Small intestine (tissue), 7 donors: ENCODE measurements around the gene CLEC19A. TPM values are rescaled to one million over a fixed set of nuclear protein-coding genes. Genes with fewer than 3 reads are reported as not detected.
A peak's percentile ranks its signal among the peaks of the same experiment; 100 is the strongest.

Experiments
- DNase-seq, 2 donors: peaks; one replicate each; pipeline versions ENCODE4 v3.0.0 to v3.0.0-alpha.2; 2013
- FAIRE-seq: peaks from 2 replicates; lab custom pipeline; 2012; peaks lifted over from hg19 to GRCh38; lab: Jason Lieb, UNC
- H3K27ac ChIP-seq, 3 donors: one replicate each; pipeline ENCODE4 v1.5.1; 2013; ENCODE audit warnings: low read length in 2 of 3, mild to moderate bottlenecking in 2 of 3, control low read depth in 1 of 3, inconsistent platforms in 1 of 3, low read depth in 1 of 3, moderate library complexity in 1 of 3
- H3K27me3 ChIP-seq, 3 donors: one replicate each; pipeline ENCODE4 v1.6.1; 2013; ENCODE audit warnings: low read length in 3 of 3, inconsistent platforms in 1 of 3; ENCODE audit not compliant: control insufficient read depth in 3 of 3, insufficient read depth in 3 of 3
- H3K36me3 ChIP-seq, 3 donors: one replicate each; pipeline ENCODE4 v1.6.1; 2013; ENCODE audit warnings: low read length in 3 of 3, inconsistent platforms in 1 of 3, low read depth in 1 of 3, mild to moderate bottlenecking in 1 of 3, moderate library complexity in 1 of 3; ENCODE audit not compliant: control insufficient read depth in 3 of 3, insufficient read depth in 2 of 3
- H3K4me1 ChIP-seq, 3 donors: one replicate each; pipeline ENCODE4 v1.6.1; 2013; ENCODE audit warnings: low read length in 2 of 3, inconsistent platforms in 1 of 3, low read depth in 1 of 3, mild to moderate bottlenecking in 1 of 3, moderate library complexity in 1 of 3; ENCODE audit not compliant: control insufficient read depth in 3 of 3, insufficient read depth in 2 of 3
- H3K4me3 ChIP-seq, 3 donors: one replicate each; pipeline ENCODE4 v1.5.1; 2013; ENCODE audit warnings: low read length in 3 of 3, control low read depth in 1 of 3, inconsistent platforms in 1 of 3, low read depth in 1 of 3, mild to moderate bottlenecking in 1 of 3, moderate library complexity in 1 of 3
- H3K9me3 ChIP-seq, 2 donors: one replicate each; pipeline ENCODE4 v1.6.1; 2013; ENCODE audit warnings: low read depth in 1 of 2, low read length in 1 of 2; ENCODE audit not compliant: control insufficient read depth in 2 of 2, insufficient read depth in 1 of 2
- WGBS, 3 donors: extraction: QIAGEN DNeasy Blood & Tissue Kit; methylation state at CpG; one replicate each; pipeline ENCODE4 v1.1.7; 2013; 5-methylcytosine and 5-hydroxymethylcytosine counted together
- polyA plus RNA-seq, 4 donors: library from polyadenylated mRNA; stranded (reverse) in 3 of 4; unstranded in 1 of 4; fragments of 200-250 nt in 3 of 4; fragments of 120-200 nt in 1 of 4; gene quantifications; one replicate each; pipeline versions ENCODE4 v1.2.1 to v1.2.3, GENCODE V29; 2013
- donor health status: healthy with polysubstance abuse.
- donor health status: control.
- donor health status: control.
- donor health status: Bipolar disorder and iron deficiency.
- donor health status: healthy.

Gene CLEC19A
- polyA plus RNA-seq, 4 donors: not detected

DNA sequence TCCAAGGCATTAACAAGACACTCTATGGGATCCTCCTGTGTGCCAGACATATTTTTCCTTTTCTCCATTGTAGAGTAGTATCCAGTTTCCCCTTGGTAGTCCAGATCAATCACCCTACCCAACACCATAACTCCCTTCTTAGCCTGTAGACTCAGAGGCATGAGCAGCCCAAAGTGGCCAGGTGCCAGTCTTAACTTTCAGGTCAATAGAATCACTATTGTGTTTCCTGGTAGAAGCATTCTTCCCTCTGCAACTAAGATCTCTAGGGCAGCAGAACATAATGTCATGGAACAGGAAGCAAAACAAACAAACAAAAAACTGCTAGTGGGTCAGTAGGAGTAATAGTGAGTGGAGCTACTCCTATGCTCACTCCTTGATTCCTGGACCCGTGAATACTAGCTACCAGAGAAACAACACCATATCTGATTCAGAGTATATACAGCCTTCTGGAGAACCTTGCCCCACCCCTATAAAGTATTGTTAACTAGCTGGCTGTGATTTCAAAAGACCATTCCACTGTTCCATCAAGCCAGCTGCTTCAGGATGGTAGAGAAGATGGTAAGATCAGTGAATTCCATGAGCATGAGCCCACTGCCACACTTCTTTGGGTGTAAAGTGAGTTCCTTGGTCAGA, 11.2 kb upstream of the CLEC19A start:
- Histone ChIP-seq H3K9me3 (no peaks in the 10 kb centered on the region), H3K4me3 (no peak overlapping the region), H3K27me3 (no peaks in the 10 kb centered on the region), H3K27ac (no peak overlapping the region), H3K36me3 (no peaks in the 10 kb centered on the region), H3K4me1 (no peaks in the 10 kb centered on the region)
- FAIRE-seq: no peak
- 22 to 80% (median 35%) methylated on average over 1 of the region's 1 CpG for WGBS, 3 donors
- DNase-seq: no peak

DNA sequence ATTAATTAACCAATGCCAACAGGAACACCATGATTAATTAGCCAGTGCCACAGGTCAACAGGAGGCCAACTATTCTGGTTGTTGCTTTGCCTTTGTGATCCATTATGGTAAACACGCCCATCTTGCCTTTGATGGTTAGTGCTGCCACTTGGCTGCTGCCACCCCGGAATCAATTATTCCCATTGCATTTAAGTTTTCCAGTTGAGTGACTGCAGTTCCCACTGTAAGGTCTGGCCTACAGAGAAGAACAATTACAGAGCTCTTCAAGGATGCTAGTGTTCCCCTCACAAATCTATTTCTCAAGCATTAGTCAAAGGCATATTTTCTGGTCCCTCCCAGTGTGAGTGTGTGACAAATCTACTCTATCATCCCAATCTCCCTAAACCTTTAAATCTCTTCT, 7.1 kb upstream of the CLEC19A start:
- Histone ChIP-seq H3K36me3 (no peaks in the 10 kb centered on the region), H3K27ac (no peak overlapping the region), H3K9me3 (no peaks in the 10 kb centered on the region), H3K4me3 (no peak overlapping the region), H3K4me1 (no peaks in the 10 kb centered on the region), H3K27me3 (no peaks in the 10 kb centered on the region)
- DNase-seq (no peak), FAIRE-seq (no peak)
- 89 to 91% (median 90%) methylated on average over 2 of the region's 2 CpGs for WGBS, 3 donors

DNA sequence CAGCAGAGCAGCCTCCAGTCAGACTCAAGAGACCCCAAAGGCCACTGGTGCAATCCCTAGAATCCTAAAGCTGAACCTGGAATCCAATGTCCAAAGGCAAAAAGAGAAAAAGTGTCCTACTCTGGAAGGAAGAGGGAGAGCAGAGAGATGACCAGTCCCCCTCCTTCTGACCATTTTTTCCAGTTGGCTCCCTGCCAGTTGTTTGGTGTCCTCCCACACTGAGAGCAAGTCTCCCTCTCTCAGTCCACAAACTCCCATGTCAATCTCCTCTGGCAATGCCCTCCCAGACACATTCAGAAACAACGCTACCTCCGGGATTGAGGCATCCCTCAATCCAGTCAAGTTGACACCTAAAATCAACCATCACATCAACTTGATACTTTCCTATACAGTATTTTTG, 4.3 kb upstream of the CLEC19A start:
- DNase-seq (no peak), FAIRE-seq (no peak)
- Histone ChIP-seq H3K9me3 (no peaks in the 10 kb centered on the region), H3K27me3 (no peaks in the 10 kb centered on the region), H3K36me3 (no peaks in the 10 kb centered on the region), H3K27ac (no peak overlapping the region), H3K4me1 (no peaks in the 10 kb centered on the region), H3K4me3 (no peak overlapping the region)
- 78 to 91% (median 91%) methylated on average over 2 of the region's 2 CpGs for WGBS, 3 donors

DNA sequence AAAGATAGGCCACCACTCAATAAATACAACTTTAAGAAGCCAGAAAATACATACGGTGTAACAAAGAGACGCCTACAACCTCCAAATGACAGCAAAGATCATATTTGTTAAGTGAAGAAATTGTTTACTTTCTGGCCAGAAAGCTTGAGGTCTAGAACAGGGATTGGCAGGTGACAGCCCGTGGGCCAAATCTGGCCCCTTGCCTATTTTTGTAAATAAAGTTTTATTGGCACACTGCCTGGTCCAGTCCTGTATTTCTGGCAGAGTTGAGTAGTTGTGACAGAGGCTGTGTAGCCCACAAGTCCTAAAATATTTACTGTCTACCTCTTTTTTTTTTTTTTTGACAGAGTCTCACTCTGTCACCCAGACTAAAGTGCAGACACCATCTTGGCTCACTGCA, 3.4 kb upstream of the CLEC19A start:
- DNase-seq: no peak
- Histone ChIP-seq H3K4me3 (no peak overlapping the region), H3K9me3 (no peaks in the 10 kb centered on the region), H3K27me3 (no peaks in the 10 kb centered on the region), H3K4me1 (no peaks in the 10 kb centered on the region), H3K27ac (no peak overlapping the region), H3K36me3 (no peaks in the 10 kb centered on the region)
- FAIRE-seq: no peak
- WGBS, 3 donors: 70 to 81% (median 75%) methylated on average over 3 of the region's 3 CpGs

DNA sequence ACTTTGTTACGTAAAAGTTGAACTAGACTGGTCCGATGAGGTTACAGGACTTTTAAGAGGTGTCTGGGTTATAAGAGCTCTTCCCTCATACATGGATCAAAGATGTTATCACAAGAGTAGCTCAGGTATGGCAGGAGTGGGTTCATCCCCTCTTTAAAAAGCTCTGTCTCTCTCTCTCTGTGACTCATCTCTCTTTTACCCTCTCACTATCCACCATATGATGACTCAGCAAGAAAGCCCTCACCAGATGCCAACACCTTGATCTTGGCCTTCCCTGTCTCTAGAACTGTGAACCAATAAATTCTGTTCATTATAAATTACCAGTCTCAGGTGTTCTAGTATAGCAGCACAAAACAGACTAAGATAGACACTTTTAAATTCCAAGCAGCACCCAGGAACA, 1.9 kb upstream of the CLEC19A start:
- WGBS, 3 donors: 79 to 95% (median 91%) methylated on average over 2 of the region's 2 CpGs
- FAIRE-seq: no peak

DNA sequence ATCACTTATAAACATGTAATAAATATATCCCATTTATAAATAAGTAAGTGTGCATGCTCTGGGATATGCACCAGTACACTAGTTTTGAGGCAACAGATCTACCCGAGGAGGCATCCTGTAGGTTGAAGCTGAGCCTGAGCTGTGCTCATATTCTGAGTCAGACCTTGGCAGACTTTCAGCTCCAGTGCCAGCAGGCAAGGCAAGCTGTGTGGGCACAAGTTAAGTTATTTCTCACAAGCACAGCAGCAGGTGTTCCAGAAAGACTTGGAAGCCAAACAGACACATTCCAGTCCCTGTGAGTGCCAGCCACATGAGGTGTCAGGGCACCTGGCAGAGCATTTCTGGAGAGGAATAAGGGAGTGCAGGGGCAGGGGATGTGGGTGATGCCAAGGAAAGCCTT, 1.3 kb upstream of the CLEC19A start:
- FAIRE-seq (no peak), DNase-seq (peak in 1 of 2 donors; percentile 12)
- no peak overlapping the region for H3K4me3 ChIP-seq
- no peaks in the 10 kb centered on the region for H3K4me1 ChIP-seq
- WGBS, 3 donors: 5 to 43% (median 11%) methylated on average over 1 of the region's 1 CpG
- no peaks in the 10 kb centered on the region for H3K27me3 ChIP-seq
- no peak overlapping the region for H3K27ac ChIP-seq
- no peaks in the 10 kb centered on the region for H3K36me3 ChIP-seq
- no peaks in the 10 kb centered on the region for H3K9me3 ChIP-seq

More for the DNA sequence above, 1.9 kb upstream of the CLEC19A start:
- Histone ChIP-seq H3K27me3 (no peaks in the 10 kb centered on the region), H3K9me3 (no peaks in the 10 kb centered on the region), H3K27ac (no peak overlapping the region), H3K4me1 (no peaks in the 10 kb centered on the region), H3K4me3 (no peak overlapping the region), H3K36me3 (no peaks in the 10 kb centered on the region)
- no peak for DNase-seq

DNA sequence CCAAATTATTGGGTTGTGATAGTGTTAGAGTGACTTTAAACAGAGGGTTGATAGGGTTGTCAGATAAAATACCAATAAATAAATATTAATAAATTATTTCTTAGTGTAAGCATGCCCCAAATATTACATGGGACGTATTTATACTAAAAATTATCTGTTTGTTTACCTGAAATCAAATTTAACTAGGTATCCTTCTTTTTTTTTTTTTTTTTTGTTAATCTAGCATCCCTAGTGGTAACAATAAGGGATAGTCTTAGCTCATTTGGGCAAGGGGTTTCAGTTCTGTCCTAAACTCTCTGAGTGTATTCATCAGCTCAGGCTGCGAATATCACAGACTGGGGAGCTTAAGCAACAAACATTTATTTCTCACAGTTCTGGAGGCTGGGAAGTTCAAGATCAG, 1.3 kb downstream of the CLEC19A start:
- Histone ChIP-seq H3K36me3 (no peaks in the 10 kb centered on the region), H3K27ac (no peak overlapping the region), H3K9me3 (no peaks in the 10 kb centered on the region), H3K4me1 (no peaks in the 10 kb centered on the region), H3K27me3 (no peaks in the 10 kb centered on the region), H3K4me3 (no peak overlapping the region)
- DNase-seq (no peak), FAIRE-seq (no peak)
- 76 to 91% (median 89%) methylated on average over 2 of the region's 2 CpGs for WGBS, 3 donors

DNA sequence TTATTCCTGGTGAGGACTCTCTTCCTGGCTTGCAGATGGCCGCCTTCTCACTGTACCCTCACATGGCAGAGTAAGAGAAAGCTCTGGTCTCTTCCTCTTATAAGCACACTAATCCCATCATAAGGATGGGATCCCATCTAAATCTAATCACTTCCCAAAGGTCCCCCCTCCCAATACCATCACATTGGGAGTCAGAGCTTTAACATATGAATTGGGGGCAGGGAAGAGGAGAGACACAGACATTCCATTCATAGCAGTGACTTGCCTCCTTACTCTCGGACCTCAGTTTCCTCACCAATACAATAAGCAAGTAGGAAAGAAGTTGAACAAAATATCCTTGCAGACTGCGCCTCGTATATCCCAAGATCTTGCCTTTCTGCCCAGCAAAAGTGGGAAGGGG, 1.7 kb downstream of the CLEC19A start:
- Histone ChIP-seq H3K9me3 (no peaks in the 10 kb centered on the region), H3K27ac (no peak overlapping the region), H3K4me3 (no peak overlapping the region), H3K4me1 (no peaks in the 10 kb centered on the region), H3K27me3 (no peaks in the 10 kb centered on the region), H3K36me3 (no peaks in the 10 kb centered on the region)
- DNase-seq (no peak), FAIRE-seq (no peak)
- WGBS, 3 donors: 76 to 89% (median 87%) methylated on average over 4 of the region's 4 CpGs
